HUES6 (cell line): ENCODE measurements around the gene NEGR1.

ENCODE experiments used
- H3K27ac ChIP-seq: 2 replicates; pipeline ENCODE4 v1.7.0; 2013; ENCODE audit warnings: low read depth, mild to moderate bottlenecking, low read length, inconsistent platforms
- H3K27me3 ChIP-seq: 2 replicates; pipeline ENCODE4 v1.6.1; 2013; ENCODE audit warnings: low read length; ENCODE audit not compliant: control insufficient read depth, insufficient read depth
- H3K36me3 ChIP-seq: 2 replicates; pipeline ENCODE4 v1.6.1; 2013; ENCODE audit warnings: low read length; ENCODE audit not compliant: control insufficient read depth, insufficient read depth
- H3K4me1 ChIP-seq: 2 replicates; pipeline ENCODE4 v1.6.1; 2013; ENCODE audit warnings: low read length; ENCODE audit not compliant: control insufficient read depth, insufficient read depth
- H3K4me3 ChIP-seq: 2 replicates; pipeline ENCODE4 v1.5.1; 2013; ENCODE audit warnings: low read depth, low read length
- H3K9ac ChIP-seq: one replicate; pipeline ENCODE4 v1.6.1; 2013; ENCODE audit warnings: mild to moderate bottlenecking, low read length
- H3K9me3 ChIP-seq: 2 replicates; pipeline ENCODE4 v1.6.1; 2013; ENCODE audit warnings: low read depth, low read length; ENCODE audit not compliant: control insufficient read depth, insufficient read depth

NEGR1 gene

DNA sequence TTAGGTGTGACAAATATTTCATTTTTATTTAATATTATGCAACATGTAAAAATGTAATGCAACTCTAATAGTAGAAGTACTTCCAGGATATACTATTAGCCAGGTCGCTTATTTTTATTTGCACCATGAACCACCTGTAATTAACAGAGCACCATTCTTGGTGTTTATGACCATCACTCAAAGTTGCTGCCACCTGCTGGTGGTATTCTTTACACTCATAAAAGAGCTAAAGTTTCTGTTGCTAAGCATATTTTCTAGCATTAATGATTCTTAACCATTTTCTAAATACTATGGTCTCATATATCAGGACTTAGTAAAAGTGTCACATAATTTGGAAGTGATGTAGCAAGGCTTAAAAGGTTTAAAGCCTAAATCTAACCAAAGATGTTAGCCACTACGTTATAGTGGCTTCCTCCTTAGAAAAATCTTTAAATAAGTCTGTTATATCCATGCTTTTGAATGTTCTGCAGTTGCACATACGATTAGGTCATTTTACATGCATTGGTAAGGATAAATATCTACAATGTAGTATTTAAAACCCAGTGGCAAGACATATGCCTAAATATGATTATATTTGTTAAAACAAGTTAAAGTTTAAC, 244.5 kb downstream of the NEGR1 start:
- H3K27me3 ChIP-seq, result no peaks in the 10 kb centered on the region
- no peak overlapping the region for H3K27ac ChIP-seq
- H3K9me3 ChIP-seq, result no peaks in the 10 kb centered on the region
- no peak overlapping the region for H3K9ac ChIP-seq
- H3K4me1 ChIP-seq, result peaks cover 16% of the 10 kb centered on the region
- no peak overlapping the region for H3K4me3 ChIP-seq
- H3K36me3 ChIP-seq, result no peaks in the 10 kb centered on the region

DNA sequence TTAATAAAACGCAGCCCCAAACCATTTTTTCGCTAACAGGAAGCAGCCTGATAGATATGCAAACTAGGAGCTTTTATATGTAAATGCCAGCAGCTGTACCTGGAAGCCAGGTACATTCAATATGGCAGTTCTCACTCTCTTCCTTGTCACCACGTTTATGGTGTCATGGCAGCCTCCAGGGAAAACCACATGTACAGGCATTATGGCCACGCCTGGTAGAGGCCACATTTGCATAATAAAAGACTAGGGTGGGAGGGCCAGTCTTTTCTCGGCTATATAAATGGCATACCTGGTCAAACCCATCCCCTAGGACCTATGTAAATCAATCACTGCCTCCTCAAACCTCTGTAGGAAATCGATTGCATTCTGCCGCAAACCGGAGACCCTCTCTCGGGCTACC, 247.5 kb downstream of the NEGR1 start:
- Histone ChIP-seq H3K4me1 (peaks cover 16% of the 10 kb centered on the region), H3K27me3 (no peaks in the 10 kb centered on the region), H3K36me3 (no peaks in the 10 kb centered on the region), H3K27ac (peak overlapping the region; percentile 84), H3K9ac (peak overlapping the region; percentile 5), H3K4me3 (no peak overlapping the region), H3K9me3 (no peaks in the 10 kb centered on the region)

DNA sequence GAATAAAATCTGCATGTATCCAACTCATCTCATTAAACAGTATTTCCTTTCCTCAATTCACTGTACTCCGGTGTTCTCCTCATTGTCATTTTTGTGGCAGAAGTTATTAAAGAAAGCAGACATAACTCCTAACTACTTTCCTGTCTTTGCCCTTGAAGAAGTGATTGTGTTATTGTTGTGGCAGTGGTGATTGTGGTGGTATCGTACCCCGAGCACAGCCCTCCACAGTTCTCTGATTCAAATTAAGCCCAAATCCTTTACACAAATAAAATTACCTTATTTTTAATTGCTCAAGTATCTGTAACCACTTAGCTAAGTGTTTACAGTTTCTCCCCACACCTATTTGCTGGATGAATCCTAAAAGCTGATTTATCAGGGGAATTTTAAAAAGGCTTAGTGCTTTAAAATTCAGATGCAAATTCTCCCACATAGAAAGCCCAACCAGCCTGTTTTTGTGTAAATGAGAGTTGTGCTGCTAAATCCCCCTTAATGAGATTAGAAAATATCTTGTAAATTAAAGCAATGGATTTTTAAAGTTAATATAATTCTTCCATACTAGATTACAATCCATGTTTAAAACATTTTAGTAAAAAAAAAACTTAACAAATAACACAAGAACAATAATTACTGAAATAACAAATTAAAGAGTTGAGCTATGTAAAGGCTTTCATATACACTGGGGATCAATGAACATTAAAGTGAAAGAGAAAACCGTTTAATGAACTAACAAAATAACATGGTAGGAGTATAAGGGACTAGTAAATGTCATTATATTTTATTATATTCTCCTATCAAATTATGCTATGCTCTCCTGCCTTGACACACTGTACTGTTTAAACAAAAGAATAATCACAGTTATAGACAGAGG, 259.0 kb downstream of the NEGR1 start:
- H3K27me3 ChIP-seq, result no peaks in the 10 kb centered on the region
- H3K36me3 ChIP-seq, result no peaks in the 10 kb centered on the region
- no peaks in the 10 kb centered on the region for H3K9me3 ChIP-seq
- no peak overlapping the region for H3K9ac ChIP-seq
- peak overlapping the region; percentile 74 for H3K27ac ChIP-seq
- peak overlapping the region; percentile 24 for H3K4me3 ChIP-seq
- peaks cover 19% of the 10 kb centered on the region for H3K4me1 ChIP-seq

DNA sequence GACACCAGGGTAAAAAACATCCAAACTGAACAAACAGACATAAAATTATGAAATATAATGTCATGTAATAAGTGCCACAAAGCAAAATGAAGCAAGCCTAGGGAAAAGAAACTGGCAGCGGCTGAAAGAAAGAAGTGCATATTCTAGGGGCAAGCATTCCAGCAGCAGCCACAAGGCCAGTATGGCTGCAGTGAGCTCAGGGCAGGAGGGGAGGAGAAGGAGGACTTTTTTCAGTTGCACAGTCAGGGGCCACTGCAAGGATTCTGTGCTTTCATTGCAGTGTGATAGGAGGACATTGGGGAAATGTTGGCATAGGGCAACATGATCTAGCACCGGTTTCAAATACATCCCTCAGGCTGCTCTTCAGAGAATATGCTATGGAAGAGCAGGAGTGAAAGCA, 263.8 kb downstream of the NEGR1 start:
- H3K4me1 ChIP-seq, result peaks cover 16% of the 10 kb centered on the region
- no peak overlapping the region for H3K4me3 ChIP-seq
- no peak overlapping the region for H3K27ac ChIP-seq
- H3K9ac ChIP-seq, result no peak overlapping the region
- no peaks in the 10 kb centered on the region for H3K9me3 ChIP-seq
- no peaks in the 10 kb centered on the region for H3K27me3 ChIP-seq
- H3K36me3 ChIP-seq, result no peaks in the 10 kb centered on the region

DNA sequence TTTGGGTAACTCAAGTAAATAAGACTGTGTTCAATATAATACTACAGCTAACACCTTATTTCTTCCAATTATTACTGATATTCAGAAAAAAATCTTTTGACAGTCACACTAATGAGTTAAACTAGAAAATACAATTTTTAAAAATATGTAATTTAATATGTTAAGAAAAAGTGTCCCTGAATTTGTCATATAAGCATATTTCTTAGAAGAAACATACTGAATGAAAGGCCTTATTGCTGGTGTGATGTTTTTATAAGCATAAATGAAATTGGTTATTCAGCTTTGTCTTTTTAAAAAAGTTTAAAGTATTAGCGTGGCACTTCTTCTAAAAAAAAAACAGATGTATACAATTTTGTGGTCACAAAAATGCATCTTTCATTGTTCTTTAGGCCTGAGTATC, 267.3 kb downstream of the NEGR1 start:
- no peak overlapping the region for H3K4me3 ChIP-seq
- no peak overlapping the region for H3K27ac ChIP-seq
- H3K9me3 ChIP-seq, result no peaks in the 10 kb centered on the region
- no peaks in the 10 kb centered on the region for H3K27me3 ChIP-seq
- no peaks in the 10 kb centered on the region for H3K36me3 ChIP-seq
- H3K4me1 ChIP-seq, result peaks cover 7% of the 10 kb centered on the region
- H3K9ac ChIP-seq, result no peak overlapping the region

DNA sequence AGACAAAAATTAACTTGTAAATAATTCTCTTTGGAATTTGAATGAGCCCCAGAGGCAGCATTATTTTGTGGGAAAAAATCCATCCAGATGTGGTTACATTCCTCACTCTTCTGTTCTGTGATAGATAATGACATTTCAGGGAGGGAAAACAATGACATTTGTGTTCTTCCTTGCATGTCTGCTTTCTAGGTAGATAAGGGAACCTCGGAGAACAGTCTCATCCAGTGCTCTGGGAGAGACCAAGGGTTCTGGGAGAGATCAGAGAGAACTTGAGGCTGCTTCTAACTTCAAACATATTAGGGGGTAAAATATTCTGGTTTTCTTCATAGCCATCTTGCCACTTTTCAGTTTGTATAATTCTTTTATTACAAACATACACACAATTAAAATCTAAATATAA, 269.2 kb downstream of the NEGR1 start:
- no peak overlapping the region for H3K27ac ChIP-seq
- no peaks in the 10 kb centered on the region for H3K4me1 ChIP-seq
- no peaks in the 10 kb centered on the region for H3K36me3 ChIP-seq
- no peaks in the 10 kb centered on the region for H3K27me3 ChIP-seq
- H3K9ac ChIP-seq, result no peak overlapping the region
- no peaks in the 10 kb centered on the region for H3K9me3 ChIP-seq
- no peak overlapping the region for H3K4me3 ChIP-seq

DNA sequence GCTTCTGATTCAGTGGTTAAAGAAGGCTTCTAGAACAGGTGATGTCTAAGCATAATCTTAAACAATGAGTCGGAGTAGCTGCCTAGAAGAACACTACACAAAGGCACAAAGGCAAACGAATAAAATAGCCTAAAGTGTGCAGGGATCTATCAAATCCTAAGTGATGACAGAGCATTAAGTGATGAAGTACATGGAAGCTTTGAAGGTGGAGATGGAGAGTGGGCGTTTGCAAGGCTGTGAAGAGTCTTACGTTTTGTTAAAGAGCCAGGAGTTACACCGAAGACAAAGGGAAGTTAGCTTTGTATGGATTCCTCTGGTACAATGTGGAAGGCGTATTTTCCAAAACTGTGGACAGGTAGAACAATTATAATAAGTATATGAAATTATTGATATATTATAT, 270.6 kb downstream of the NEGR1 start:
- Histone ChIP-seq H3K27ac (no peak overlapping the region), H3K4me1 (peaks cover 1% of the 10 kb centered on the region; the same call in 1 of the 2 replicates), H3K36me3 (no peaks in the 10 kb centered on the region), H3K4me3 (no peak overlapping the region), H3K9me3 (no peaks in the 10 kb centered on the region), H3K9ac (no peak overlapping the region), H3K27me3 (no peaks in the 10 kb centered on the region)

DNA sequence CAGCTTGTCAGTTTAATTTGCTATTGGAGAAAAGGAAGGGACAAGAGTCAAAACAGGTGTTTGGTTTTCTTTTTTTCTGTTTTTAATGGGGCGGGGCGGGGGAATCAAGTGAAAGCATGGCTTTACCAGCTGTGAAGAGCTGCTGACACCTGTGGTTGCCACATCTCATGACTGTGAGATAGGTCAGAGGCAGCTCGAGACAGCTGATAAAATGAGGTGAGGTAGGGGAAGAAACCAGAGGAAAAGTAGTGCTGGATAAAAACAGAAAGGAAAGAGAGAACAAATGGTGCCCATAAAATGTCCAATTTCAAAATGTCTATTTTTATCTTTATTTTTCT, 272.3 kb downstream of the NEGR1 start:
- H3K9ac ChIP-seq, result no peak overlapping the region
- peaks cover 10% of the 10 kb centered on the region; the same call in 1 of the 2 replicates for H3K4me1 ChIP-seq
- no peaks in the 10 kb centered on the region for H3K36me3 ChIP-seq
- no peaks in the 10 kb centered on the region for H3K27me3 ChIP-seq
- no peak overlapping the region for H3K4me3 ChIP-seq
- no peak overlapping the region for H3K27ac ChIP-seq
- H3K9me3 ChIP-seq, result no peaks in the 10 kb centered on the region

DNA sequence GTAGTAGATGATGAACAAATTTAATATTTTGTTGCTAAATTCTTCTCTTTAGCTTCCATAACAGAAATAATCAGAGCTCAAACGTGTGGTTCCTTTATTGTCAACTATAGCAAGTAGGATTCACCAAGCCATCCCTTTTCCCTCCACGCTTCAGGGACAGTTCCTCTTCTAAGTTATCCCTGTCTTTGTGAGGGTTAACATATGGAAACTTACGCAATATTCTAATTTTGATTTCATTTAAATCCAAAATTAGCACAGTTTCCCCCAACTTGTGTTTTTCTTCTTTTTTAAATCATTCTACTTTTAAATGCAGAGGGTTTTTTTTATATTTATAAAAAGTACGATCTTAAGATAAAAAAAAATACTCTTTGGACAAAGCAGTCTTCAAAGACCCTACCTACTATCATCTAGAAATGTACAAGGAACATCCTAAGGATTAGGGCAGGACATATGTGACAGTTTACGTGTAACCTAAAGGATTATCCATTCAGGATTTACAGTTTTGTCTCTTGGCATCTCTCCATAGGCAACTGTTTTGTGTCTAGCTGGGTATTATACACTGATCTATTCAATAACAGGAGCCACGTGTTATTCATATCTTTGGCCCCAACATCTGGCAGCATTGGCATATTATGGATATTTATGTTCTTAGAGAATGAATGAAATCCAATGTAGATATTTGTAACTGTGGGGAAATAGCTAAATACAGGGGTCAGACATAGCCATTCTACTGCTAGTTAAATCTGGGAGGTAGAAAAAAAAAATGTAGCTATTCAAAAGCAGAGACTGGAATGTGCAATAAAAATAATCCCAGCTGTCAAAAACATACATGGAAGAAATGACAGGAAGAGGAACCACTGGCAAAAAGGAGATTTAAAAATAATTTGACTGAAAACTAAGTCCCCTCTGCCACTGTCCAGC, 272.9 kb downstream of the NEGR1 start:
- no peaks in the 10 kb centered on the region for H3K36me3 ChIP-seq

DNA sequence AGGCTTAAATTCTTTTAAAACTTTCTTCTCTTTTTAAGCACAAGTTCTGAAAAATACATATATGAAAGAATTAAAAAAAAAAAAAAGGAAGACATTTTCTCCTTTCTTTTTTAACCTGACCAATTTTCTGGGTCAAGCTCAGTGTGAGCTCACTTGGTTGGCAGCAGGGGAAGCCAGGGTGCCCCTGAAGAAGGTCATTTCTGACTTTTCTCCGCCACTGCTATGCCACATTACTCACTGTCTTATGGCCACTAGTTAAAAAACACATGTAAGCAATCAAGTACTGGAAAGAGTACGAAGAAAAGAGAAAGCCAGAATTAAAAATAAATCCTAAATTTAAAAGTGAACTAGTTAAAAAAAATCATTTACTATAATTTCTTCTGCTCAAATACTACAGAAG, 275.0 kb downstream of the NEGR1 start:
- Histone ChIP-seq H3K4me1 (peaks cover 18% of the 10 kb centered on the region; the same call in 1 of the 2 replicates), H3K9me3 (no peaks in the 10 kb centered on the region), H3K27ac (no peak overlapping the region), H3K9ac (no peak overlapping the region), H3K4me3 (no peak overlapping the region), H3K27me3 (no peaks in the 10 kb centered on the region), H3K36me3 (no peaks in the 10 kb centered on the region)

More for the DNA sequence above, 272.9 kb downstream of the NEGR1 start:
- no peak overlapping the region for H3K4me3 ChIP-seq
- peaks cover 10% of the 10 kb centered on the region; the same call in 1 of the 2 replicates for H3K4me1 ChIP-seq
- no peaks in the 10 kb centered on the region for H3K9me3 ChIP-seq
- no peak overlapping the region for H3K9ac ChIP-seq
- no peak overlapping the region for H3K27ac ChIP-seq
- H3K27me3 ChIP-seq, result no peaks in the 10 kb centered on the region

DNA sequence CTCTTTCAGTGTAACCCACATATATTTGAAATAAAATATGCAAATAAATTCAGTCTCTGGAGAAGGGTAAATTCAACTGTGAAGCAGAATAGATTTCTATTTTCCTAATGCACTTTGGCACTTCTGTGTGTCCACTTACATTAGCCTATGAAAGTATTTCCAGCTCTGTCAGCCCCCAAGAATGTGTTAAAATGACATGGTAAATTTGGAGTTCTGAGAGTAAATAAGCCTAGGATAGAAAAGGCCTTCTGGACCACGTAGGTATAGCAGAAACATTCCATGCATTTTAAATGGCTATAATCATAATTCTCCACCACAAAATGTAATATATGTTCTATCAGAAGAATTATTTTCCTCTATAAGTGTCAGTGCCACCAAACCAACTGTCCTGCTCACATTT, 276.2 kb downstream of the NEGR1 start:
- peaks cover 21% of the 10 kb centered on the region; the same call in 1 of the 2 replicates for H3K4me1 ChIP-seq
- no peak overlapping the region for H3K27ac ChIP-seq
- H3K4me3 ChIP-seq, result no peak overlapping the region
- no peaks in the 10 kb centered on the region for H3K36me3 ChIP-seq
- H3K27me3 ChIP-seq, result no peaks in the 10 kb centered on the region
- no peaks in the 10 kb centered on the region for H3K9me3 ChIP-seq
- no peak overlapping the region for H3K9ac ChIP-seq
